SK-N-SH treated with all-trans-retinoic acid at 6 μM for 48 hours (cell line): ENCODE measurements around the gene CACNA1D.

Experiments
- GLIS3 ChIP-seq: fragments of 250-450 bp; sonication (Bioruptor Pico); IDR thresholded peaks from 2 replicates; pipeline ENCODE4 v1.5.0; 2020; ENCODE audit warnings: mild to moderate bottlenecking, moderate library complexity
- PATZ1 ChIP-seq: fragments of 250-450 bp; sonication (Bioruptor Pico); IDR thresholded peaks from 2 replicates; pipeline ENCODE4 v1.8.0; 2020; ENCODE audit warnings: mild to moderate bottlenecking, moderate library complexity, borderline replicate concordance
- RARB ChIP-seq: fragments of 250-450 bp; sonication (Bioruptor Pico); IDR thresholded peaks from 2 replicates; pipeline ENCODE4 v1.8.0; 2021; ENCODE audit warnings: mild to moderate bottlenecking, moderate library complexity

- no peak for TF ChIP-seq PATZ1
- no peak for TF ChIP-seq RARB (CRISPR knock-in tag)
- no peak for TF ChIP-seq GLIS3 (CRISPR knock-in tag)
Observed at GRCh38 chr3:53730576-53730975, 236.2 kb downstream of the CACNA1D start.
